Nephron progenitor cell (in vitro differentiated cells): ENCODE data around the gene EPB42.
A peak's percentile ranks its signal among the peaks of the same experiment; 100 is the strongest.
"Not testable (repeated sequence)": the region's sequence is repeated elsewhere in the genome, so short reads cannot be mapped to it uniquely, and the experiment has no call there.

ENCODE experiments used
- DNase-seq: peaks from one replicate; pipeline ENCODE4 v3.0.0; 2021
- H3K27ac Mint-ChIP-seq: 2 replicates; pipeline ENCODE4 v1.8.0; 2021; ENCODE audit warnings: mild to moderate bottlenecking, moderate library complexity, mixed read lengths
- H3K27me3 Mint-ChIP-seq: 2 replicates; pipeline ENCODE4 v1.8.0; 2021; ENCODE audit warnings: mild to moderate bottlenecking, low read depth, mixed read lengths; ENCODE audit not compliant: poor library complexity
- H3K36me3 Mint-ChIP-seq: 2 replicates; pipeline ENCODE4 v1.8.0; 2021; ENCODE audit warnings: low read depth, mixed read lengths
- H3K4me1 Mint-ChIP-seq: 2 replicates; pipeline ENCODE4 v1.8.0; 2021; ENCODE audit warnings: mixed read lengths
- H3K4me3 Mint-ChIP-seq: 2 replicates; pipeline ENCODE4 v1.8.0; 2021; ENCODE audit warnings: mild to moderate bottlenecking, moderate library complexity, mixed read lengths
- H3K9me3 Mint-ChIP-seq: 2 replicates; pipeline ENCODE4 v1.8.0; 2021; ENCODE audit warnings: mild to moderate bottlenecking, moderate library complexity, mixed read lengths
- TF ChIP-seq, protein P1 (sequence below): fragments of 200-600 bp; sonication (generic); IDR thresholded peaks from 2 replicates; pipeline ENCODE4 v1.5.0; 2021; ENCODE audit warnings: antibody characterized with exemption

Gene EPB42

DNA sequence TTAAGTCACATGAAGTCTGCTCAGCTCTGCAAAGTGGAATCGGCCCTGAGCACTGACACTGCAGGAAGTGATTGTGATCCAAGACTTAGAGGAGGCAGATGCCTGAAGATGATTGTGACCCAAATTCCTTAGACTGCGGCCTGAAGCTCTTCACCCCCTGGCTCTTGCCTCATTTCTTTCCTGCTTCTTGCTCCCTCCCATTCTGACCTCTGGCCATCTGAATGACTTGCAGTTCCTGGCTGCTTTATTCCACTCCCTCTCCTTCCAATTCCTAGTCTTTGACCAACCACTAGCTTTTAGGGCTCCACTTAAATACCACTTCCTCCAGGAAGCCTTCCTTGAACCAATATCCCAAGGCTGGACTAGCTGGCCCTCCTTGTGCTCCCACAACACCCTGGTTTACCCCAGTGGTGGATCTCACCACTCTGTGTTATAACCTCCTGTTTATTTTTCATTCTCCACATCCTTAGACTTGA, 9.9 kb upstream of the EPB42 start:
- H3K36me3 Mint-ChIP-seq, result no peaks in the 10 kb centered on the region
- no peaks in the 10 kb centered on the region for H3K9me3 Mint-ChIP-seq
- no peak overlapping the region for H3K4me3 Mint-ChIP-seq
- H3K27me3 Mint-ChIP-seq, result peaks cover 47% of the 10 kb centered on the region
- no peaks in the 10 kb centered on the region for H3K4me1 Mint-ChIP-seq
- DNase-seq, result no peak
- TF ChIP-seq, protein P1, sequence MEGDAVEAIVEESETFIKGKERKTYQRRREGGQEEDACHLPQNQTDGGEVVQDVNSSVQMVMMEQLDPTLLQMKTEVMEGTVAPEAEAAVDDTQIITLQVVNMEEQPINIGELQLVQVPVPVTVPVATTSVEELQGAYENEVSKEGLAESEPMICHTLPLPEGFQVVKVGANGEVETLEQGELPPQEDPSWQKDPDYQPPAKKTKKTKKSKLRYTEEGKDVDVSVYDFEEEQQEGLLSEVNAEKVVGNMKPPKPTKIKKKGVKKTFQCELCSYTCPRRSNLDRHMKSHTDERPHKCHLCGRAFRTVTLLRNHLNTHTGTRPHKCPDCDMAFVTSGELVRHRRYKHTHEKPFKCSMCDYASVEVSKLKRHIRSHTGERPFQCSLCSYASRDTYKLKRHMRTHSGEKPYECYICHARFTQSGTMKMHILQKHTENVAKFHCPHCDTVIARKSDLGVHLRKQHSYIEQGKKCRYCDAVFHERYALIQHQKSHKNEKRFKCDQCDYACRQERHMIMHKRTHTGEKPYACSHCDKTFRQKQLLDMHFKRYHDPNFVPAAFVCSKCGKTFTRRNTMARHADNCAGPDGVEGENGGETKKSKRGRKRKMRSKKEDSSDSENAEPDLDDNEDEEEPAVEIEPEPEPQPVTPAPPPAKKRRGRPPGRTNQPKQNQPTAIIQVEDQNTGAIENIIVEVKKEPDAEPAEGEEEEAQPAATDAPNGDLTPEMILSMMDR, result no peak
- H3K27ac Mint-ChIP-seq, result no peak overlapping the region

DNA sequence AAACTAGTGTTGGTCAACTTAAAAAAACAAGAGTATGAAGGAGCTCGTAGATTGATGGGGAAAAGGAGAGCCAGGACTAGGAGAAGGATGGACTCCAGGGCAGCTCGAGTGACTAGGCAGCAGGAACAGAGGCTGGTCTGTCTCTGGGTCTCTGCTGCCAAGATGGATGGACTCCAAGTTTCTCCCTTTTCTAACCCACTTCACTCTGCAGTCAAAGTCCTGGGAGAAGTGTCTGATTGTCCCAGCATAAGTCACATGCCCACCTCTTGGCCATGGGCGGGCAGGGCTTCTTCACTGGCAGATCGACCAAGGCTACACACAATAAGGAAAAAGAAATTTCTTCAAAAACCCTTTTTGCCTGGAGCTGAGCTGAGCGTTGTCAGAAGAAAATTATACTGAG, 9.2 kb upstream of the EPB42 start:
- Mint-ChIP-seq H3K9me3 (no peaks in the 10 kb centered on the region), H3K4me1 (no peaks in the 10 kb centered on the region), H3K27me3 (peaks cover 45% of the 10 kb centered on the region), H3K4me3 (no peak overlapping the region), H3K27ac (no peak overlapping the region), H3K36me3 (no peaks in the 10 kb centered on the region)
- TF ChIP-seq, protein P1, result no peak
- DNase-seq, result no peak

DNA sequence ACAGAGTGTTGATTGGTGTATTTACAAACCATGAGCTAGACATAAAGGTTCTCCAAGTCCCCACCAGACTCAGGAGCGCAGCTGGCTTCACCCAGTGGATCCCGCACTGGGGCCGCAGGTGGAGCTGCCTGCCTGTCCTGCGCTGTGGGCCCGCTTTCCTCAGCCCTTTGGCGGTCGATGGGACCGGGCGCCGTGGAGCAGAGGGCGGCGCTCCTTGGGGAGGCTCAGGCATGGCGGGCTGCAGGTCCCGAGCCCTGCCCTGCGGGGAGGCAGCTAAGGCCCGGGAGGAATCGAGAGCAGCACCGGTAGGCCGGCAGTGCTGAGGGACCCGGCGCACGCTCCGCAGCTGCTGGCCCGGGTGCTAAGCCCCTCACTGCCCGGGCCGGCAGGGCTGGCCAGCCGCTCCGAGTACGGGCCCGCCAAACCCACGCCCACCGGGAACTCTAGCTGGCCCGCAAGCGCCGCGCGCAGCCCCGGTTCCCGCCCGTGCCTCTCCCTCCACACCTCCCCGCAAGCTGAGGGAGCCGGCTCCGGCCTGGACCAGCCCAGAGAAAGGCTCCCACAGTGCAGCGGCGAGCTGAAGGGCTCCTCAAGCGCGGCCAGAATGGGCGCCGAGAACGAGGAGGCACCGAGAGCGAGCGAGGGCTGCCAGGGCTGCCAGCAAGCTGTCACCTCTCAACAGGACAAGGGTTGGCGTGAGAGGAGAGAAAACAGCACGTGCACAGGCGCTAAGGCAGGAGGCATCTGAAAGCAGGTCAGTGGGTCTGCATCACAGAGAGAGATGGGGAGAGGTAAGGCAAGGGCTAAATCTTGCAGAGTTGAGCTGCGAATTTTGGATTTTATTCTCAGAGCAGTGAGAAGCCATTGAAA, 5.9 kb upstream of the EPB42 start:
- H3K4me1 Mint-ChIP-seq, result no peaks in the 10 kb centered on the region
- no peak for DNase-seq
- H3K36me3 Mint-ChIP-seq, result no peaks in the 10 kb centered on the region
- TF ChIP-seq, protein P1, result no peak
- H3K27ac Mint-ChIP-seq, result no peak overlapping the region
- H3K4me3 Mint-ChIP-seq, result no peak overlapping the region
- no peaks in the 10 kb centered on the region for H3K9me3 Mint-ChIP-seq
- peaks cover 30% of the 10 kb centered on the region for H3K27me3 Mint-ChIP-seq

DNA sequence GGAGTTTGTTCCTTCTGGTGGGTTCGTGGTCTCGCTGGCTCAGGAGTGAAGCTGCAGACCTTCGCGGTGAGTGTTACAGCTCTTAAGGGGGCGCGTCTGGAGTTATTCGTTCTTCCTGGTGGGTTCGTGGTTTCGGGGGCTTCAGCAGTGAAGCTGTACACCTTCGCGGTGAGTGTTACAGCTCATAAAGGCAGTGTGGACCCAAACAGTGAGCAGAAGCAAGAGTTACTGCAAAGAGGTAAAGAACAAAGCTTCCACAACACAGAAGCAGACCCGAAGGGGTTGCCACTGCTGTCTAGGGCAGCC, 5.1 kb upstream of the EPB42 start:
- H3K4me1 Mint-ChIP-seq, H3K27ac Mint-ChIP-seq, H3K36me3 Mint-ChIP-seq, H3K4me3 Mint-ChIP-seq, H3K9me3 Mint-ChIP-seq, DNase-seq: not testable (repeated sequence)
- H3K27me3 Mint-ChIP-seq, result peaks cover 26% of the 10 kb centered on the region

DNA sequence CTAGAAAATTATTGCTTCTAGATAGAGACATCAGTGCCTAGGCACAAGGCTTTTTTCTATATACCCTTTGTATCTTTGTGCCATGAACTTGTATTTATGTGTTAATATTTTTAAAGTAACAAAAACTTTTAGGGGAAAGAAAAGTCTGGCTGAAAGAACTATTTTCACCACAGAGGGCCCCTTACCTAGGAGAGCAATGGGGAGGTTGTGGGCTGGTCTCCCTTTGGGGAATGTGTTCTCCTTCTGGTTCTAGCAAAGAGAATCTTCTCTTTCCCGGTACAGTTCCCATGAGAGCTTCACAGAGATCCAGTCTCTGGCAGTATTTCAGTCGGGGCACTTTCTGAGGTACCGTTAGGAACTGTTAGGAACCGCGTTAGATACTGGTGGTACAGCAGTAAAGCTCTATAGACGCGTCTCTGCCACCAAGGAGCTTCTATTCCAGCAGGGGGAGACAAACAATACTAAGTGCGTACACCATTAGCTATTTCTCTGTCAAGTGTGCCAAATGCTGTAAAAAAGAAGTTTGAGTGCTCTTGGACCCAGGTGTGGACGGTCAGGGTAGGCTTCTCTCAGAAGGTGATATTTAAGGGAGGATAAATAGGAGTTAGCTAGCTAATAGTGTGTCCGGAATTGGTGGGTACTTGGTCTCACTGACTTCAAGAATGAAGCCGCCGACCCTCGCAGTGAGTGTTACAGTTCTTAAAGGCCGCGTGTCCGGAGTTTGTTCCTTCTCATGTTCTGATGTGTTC, 4.6 kb upstream of the EPB42 start:
- no peaks in the 10 kb centered on the region for H3K9me3 Mint-ChIP-seq
- peak; percentile 33 for DNase-seq
- no peak overlapping the region for H3K27ac Mint-ChIP-seq
- no peak overlapping the region for H3K4me3 Mint-ChIP-seq
- H3K27me3 Mint-ChIP-seq, result peaks cover 26% of the 10 kb centered on the region
- H3K4me1 Mint-ChIP-seq, result no peaks in the 10 kb centered on the region
- TF ChIP-seq, protein P1, result peak; percentile 65
- no peaks in the 10 kb centered on the region for H3K36me3 Mint-ChIP-seq

DNA sequence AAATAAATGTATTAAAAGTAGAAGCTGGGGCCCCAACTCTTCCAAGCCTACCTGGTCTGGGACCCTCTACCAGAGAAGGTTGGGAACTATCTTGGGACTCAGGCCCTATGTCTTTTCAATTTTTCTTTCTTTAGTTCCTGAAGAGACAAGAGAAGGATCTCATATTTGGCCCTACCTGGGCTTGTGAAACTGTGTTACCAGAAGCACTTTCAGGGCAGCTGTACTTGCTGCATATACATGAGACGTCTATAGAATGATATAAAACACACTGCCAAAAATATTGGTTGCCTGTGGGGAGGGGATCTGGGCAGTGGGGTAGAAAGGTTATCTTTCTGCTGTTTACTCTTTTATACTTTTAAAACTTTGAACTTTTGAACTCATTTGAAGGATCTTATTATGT, 604 bp upstream of the EPB42 start:
- Mint-ChIP-seq H3K4me1 (peaks cover 6% of the 10 kb centered on the region), H3K27ac (no peak overlapping the region), H3K4me3 (no peak overlapping the region), H3K36me3 (no peaks in the 10 kb centered on the region), H3K27me3 (peaks cover 19% of the 10 kb centered on the region), H3K9me3 (no peaks in the 10 kb centered on the region)
- DNase-seq, result no peak
- TF ChIP-seq, protein P1, result no peak
